HG02678 (cell line): ENCODE results near the gene CIAPIN1.
"Not testable (repeated sequence)": the region's sequence is repeated elsewhere in the genome, so short reads cannot be mapped to it uniquely, and the experiment has no call there.

Experiments used
- ATAC-seq: cut with Tn5 transposase; IDR thresholded peaks from one replicate; pipeline ENCODE4 v1.9.1; 2021; ENCODE audit warnings: mild to moderate bottlenecking, moderate library complexity; ENCODE audit not compliant: unreplicated experiment

CIAPIN1 gene

DNA sequence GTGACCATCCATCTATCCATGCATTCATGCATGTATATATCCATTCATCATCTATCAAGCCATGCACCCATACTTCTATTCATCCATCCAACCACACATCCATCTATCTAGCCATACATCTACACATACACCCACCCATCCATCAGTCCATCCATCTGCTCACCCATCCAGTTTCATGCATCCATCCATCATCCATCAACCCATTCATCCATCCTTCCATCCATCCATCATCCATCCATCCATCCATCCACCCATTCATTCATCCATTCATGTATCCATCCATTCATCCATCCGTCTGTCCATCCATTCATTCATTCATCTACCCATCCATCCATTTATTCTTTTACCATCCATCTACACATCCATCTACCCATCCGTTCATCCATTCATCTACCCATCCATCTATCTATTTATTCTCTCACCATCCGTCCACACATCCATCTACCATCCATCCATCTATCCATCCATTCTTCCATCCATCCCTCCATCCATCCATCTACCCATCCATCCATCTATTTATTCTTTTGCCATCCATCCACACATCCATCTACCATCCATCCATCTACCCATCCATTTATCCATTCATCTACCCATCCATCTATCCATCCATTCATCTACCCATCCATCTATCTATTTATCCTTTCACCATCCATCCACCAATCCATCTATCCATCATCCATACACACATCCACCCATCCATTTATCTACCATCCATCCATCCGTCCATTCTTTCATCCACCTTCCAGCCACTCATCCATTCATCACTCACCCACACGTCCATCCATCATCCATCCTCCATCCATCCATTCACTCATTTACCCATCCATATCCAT is 39.4 kb downstream of the CIAPIN1 start:
- no peak for ATAC-seq

DNA sequence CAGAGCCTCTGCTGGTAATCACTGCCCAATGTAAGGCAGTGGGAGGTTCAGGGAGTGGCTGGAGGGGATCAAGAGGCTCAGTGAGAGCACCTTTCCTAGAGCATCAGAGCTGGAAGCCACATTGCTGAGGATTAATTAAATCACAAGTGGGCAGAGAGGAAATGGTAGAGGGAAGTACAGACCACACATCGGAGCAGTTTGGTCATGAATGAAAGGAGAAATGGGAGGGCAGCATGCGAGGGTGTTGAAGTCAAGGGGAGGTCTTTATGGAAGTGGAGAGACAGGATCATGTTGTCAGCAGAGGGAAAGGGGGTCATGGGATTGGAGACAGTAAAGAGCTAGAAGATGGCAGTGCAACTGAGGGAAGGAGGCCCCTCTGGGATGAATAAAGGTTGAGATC is 40.3 kb downstream of the CIAPIN1 start:
- no peak for ATAC-seq

DNA sequence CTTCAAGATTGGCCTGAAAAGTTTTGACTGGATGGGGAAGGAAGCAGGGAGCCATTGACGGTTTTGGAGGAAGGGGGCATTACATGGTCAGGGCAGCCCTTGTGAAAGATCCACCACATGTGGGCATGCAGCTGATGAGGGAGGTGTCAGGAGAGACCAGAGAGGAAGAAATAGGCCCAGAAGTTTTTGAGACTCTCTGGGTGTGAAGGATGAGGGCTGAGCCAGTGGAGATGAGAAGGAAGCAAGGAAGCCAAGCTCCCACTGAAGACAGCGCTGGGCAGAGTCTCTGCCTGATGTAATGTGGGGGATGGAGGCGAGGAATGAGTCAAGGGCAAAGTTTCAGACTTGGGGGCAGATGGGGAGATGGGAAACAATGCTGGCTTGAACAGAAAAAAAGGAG is 42.1 kb downstream of the CIAPIN1 start:
- ATAC-seq = no peak

DNA sequence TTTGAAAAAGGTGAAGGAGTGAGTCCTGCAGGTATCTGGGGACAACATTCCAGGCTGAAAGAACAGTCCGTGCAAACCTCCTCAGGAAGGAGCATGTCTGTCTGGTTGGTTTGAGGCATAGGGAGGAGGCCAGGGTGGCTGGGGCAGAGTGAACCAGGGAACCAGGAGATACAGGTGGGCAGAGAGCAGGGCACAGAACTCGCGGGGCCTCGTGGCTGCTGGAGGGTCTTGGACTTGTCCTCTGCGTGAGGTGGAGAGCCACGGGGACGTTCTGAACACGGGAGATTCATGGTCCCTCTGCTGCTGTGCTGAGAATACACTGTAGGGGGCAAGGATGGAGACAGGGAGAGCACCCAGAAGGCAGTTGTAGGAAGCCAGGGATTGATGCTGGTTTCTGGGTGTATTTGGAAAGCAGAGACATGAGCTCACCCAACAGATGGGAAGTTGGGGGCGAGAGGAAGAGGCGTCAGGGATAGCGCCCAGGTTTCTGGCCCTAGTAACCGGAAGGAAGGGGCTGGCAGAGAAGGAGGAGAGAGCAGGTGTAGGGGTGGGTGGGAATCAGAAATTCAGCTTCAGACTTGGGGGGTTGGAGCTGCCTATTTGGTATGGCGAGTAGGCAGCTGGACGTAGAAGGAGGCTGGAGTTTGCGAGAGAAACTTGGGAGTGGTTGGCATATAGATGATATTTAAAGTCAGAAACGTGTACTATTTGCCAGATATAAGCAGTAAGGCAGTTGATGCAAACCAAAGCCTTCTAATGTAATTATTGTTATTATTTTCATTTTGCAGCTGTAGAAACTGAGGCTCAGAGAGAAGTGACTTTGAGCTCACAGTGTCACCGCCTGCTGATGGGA is 43.0 kb downstream of the CIAPIN1 start, which contains the start of gene CCL17:
Gene CCL17 (plus strand): TSS at position 803 of the 853 bp plus-strand sequence. CDS start 9,166 bp downstream, outside the sequence.
- no peak for ATAC-seq

DNA sequence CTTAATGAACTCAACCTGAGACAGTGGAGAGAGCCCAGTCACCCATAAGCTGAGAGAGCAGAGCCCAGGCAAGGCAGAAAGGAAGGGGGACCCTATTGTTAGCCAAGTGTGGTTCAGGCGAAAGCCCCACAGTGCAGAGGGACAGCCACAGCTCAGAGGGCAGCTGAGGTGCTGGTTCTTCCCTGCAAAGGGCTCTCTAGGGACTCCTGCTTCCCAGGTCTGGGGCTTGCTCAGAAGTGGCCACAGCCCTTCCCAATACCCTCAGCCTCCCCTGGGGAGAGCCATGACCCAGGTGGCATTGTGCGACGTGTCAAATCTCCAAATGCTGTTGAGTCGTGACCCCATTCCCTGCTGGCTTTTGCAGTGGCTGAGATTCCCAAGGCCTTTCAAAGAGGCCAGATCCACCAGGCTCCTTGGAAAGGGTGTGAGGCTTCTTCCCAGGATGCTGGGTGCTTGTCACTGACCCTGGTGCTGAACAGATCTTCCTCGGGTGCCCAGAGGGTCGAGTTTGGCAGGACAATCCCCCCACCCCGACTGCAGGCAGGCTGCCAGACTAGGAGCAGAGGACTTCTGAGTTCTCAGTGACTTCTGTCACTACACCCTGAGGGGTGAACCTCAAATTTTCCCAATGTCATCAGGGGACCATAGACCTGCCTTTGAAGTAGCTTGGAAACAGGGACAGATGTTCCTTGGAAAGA is 45.1 kb downstream of the CIAPIN1 start:
- no peak for ATAC-seq

DNA sequence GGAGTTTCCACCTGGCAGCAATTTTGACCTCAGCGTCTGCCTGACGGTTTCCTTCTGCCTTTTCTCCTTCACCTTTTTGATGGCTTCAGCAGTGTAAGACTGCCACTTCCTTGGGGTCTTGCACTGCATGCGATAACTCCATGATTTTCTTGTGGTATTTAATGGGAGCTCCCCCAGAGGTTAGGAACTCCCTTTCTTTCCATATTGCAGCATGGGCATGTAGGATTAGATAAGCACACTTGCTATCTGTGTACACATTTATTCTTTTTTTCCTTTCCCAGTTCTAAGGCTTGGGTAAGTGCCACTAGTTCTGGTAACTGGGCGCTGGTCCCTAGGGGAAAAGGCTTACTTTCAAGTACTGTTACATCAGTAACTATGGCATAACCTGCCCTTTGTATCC is 49.7 kb downstream of the CIAPIN1 start:
- ATAC-seq = not testable (repeated sequence)

DNA sequence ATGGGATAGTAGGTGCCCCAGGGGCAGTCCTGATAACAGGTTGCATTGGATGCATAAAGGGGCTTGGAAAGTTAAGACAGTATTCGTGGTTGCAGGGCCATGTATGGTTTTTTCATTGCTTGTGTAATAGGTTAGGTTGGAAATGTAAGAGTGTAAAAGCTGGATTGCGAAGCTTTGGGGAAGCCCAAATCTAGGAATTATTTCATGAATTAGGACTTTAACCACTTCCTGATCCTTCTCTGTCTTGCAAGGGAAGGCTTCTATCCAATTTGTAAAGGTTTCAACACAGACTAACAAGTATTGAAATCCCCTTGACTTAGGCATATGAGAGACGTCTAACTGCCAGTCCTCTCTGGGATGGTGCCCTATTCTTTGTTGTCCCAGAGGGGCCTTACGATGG is 50.4 kb downstream of the CIAPIN1 start:
- ATAC-seq = no peak

DNA sequence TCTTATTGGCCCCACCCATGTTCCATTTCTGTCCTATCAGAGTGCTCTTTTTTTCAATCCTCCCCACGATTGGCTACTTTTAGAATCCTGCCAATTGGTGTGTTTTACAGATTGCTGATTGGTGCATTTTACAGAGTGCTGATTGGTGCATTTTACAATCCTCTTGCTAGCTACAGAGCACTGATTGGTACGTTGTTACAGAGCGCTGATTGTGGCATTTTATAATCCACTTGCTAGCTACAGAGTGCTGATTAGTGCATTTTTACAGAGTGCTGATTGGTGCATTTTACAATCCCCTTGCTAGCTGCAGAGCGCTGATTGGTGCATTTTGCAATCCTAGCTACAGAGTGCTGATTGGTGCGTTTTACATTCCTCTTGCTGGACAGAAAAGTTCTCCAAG is 52.2 kb downstream of the CIAPIN1 start:
- ATAC-seq = no peak

DNA sequence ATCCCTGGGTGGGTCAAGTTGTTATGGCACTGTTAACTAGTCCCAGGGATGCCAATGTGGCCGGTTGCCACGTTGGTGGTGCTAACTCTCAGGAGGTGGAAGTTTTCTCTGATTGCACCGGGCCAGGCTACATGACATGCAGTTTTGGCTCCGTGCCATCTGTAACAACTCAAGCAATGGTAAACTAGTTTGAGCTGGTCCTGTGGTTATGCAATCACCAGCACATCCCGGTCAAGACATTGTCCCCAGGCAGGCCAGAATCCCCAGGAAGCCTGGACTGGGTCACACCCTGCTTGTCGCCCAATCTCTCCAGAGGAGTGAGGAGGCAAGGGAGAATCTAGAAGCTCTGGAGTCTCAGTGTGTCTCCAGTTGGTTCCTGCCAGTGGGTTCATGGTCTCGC is 52.7 kb downstream of the CIAPIN1 start:
- ATAC-seq = no peak

GRCh38 chr16:57392694-57393093 is 54.5 kb downstream of the CIAPIN1 start:
- no peak for ATAC-seq

DNA sequence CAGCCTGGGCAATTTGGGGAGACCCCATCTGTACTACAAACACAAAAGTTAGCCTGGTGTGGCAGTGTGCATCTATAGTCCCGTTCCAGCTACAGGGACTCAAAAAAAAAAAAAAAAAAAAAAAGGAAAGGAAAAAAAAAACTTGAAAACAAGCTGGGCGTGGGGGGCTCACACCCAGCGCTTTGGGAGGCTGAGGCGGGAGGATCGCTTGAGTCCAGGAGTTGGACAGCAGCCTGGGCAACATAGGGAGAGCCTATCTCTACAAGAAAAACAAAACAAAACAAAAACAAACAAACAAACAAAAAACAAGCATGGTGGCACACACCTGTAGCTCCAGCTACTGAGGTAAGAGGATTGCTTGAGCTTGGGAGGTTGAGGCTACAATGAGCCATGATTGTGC is 55.5 kb downstream of the CIAPIN1 start:
- no peak for ATAC-seq

GRCh38 chr16:57391300-57391699 is 55.9 kb downstream of the CIAPIN1 start:
- no peak for ATAC-seq

- ATAC-seq = no peak
These were observed 56.4 kb downstream of the CIAPIN1 start for GRCh38 chr16:57390636-57391295.

- no peak for ATAC-seq
These were observed 58.1 kb downstream of the CIAPIN1 start for GRCh38 chr16:57389087-57389468.

GRCh38 chr16:57388359-57389086 is 58.7 kb downstream of the CIAPIN1 start:
- ATAC-seq = no peak

DNA sequence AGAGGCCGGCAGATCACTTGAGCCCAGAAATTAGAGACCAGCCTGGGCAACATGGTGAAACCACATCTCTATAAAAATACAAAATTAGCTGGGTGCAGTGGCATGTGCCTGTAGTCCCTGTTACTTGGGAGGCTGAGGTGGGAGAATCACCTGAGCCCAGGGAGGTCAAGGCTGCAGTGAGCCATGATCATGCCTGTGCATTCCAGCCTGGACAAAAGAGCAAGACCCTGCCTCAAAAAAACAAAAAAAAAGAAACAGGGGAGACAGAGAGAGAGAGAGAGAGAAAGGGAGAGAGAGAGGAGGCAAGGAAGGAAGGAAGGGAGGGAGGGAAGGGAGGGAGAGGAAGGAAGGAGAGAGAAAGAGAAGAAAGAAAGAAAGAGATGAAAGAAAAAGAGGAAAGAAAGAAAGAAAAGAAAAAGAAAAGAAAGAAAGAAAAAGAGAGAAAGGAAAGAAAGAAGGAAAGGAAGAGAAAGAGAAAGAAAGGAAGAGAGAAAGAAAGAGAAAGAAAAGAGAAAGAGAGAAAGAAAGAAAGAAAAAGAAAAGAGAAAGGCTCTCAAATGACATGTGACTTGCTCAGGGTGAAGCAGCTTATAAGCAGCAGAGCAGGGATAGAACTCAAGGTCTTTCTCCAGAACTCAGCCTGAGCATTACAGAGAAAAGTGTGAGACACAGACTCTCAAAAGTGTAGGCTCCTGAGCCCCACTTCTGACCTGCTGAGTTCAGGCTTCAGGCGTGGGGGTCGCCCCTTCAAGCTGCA is 59.4 kb downstream of the CIAPIN1 start:
- ATAC-seq = no peak

DNA sequence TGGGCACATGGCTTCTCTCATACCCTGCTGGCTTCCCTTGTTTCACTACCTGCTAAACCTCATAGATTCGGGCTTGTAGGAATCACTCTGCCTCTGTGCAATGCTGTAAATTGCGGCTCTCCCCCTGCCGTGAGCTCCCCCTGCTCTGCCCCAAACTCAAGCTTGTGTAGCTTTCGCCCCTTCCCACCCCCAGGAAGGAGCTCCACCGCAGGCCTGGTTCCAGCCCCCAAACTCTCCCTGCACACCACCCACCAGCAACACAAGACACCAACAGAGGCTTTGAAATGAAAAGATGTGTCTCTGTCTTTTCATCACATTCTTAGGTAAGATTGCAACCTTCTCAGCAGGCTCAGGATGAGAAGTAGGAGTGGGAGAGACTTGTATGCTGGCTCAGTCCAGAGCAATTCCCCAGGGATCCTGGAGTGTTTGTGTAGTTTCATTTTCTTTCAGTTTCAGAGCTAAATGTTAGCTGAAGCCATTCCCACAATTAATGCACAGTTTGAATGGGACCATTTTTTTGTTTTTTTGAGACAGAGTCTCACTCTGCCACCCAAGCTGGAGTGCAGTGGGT is 60.7 kb downstream of the CIAPIN1 start:
- no peak for ATAC-seq

DNA sequence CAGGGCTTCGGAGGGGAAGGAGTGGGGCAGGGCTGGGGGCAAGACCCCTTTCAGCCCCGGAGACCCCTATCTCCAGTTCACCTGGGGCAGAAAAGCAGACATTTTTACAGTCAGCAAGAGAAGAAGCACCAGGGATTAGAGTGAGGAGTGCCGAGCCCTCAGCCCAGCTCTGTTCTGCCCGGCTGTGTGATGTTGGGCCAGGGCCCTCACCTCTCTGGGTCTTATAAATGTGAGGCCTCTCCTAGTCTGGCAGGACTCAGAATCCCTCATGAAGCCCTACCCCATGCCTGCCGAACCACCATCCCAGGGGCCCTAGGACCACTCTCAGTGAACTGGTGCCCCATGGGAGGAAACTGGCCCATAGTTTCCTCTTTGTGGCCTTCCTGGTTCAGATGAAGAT is 62.1 kb downstream of the CIAPIN1 start:
- no peak for ATAC-seq
